Colonic mucosa (tissue), 4 donors: ENCODE results near the gene IL17REL. TPM values are rescaled to one million over a fixed set of nuclear protein-coding genes. Genes with fewer than 3 reads are reported as not detected.

Source experiments
- DNase-seq: peaks from one replicate; pipeline ENCODE4 v3.0.0-alpha.2; 2020
- H3K27ac ChIP-seq: fragments of 200-600 bp; one replicate; pipeline ENCODE4 v1.8.0; 2021
- H3K27me3 ChIP-seq: fragments of 200-600 bp; one replicate; pipeline ENCODE4 v1.8.0; 2021
- H3K36me3 ChIP-seq: fragments of 200-600 bp; one replicate; pipeline ENCODE4 v1.8.0; 2021
- H3K4me1 ChIP-seq: fragments of 200-600 bp; one replicate; pipeline ENCODE4 v1.8.0; 2021; ENCODE audit warnings: mild to moderate bottlenecking
- H3K4me3 ChIP-seq: fragments of 200-600 bp; one replicate; pipeline ENCODE4 v1.8.0; 2021
- H3K9ac ChIP-seq, 2 donors: one replicate each; pipeline ENCODE4 v1.7.0; 2013; ENCODE audit warnings: control low read depth in 2 of 2, low read depth in 2 of 2, low read length in 2 of 2
- H3K9me3 ChIP-seq: fragments of 200-600 bp; one replicate; pipeline ENCODE4 v1.8.0; 2021
- CTCF ChIP-seq: fragments of 200-600 bp; IDR thresholded peaks from one replicate; pipeline ENCODE4 v1.8.0; 2022; ENCODE audit warnings: antibody characterized with exemption, mild to moderate bottlenecking
- intact Hi-C: fragments of 100-400 bp; cut with DNase I; formaldehyde crosslinking; loops from one replicate; pipeline ENCODE4 v1.14.1; 2022
- total RNA-seq, 2 donors: library from RNA; stranded (reverse); fragmentation: NEBNext Ultra II Directional in 1 of 2; extraction: Animal tissue kit (Norgen Biotek cat#: 25700) in 1 of 2; gene quantifications; one replicate each; pipeline ENCODE4 v1.2.1, GENCODE V29; 2021
- donor health status: healthy.
- donor health status: DM: no; HTN: no; CAD: no.
- donor health status: DM: no; HTN: no; CAD: no.

The IL17REL gene
- total RNA-seq, 2 donors from 2014 or later, result 0.11 to 0.22 TPM

- Histone ChIP-seq H3K9me3 (no peaks in the 10 kb centered on the region), H3K27ac (no peak overlapping the region), H3K9ac (no peak overlapping the region), H3K27me3 (peaks cover 20% of the 10 kb centered on the region), H3K36me3 (no peaks in the 10 kb centered on the region), H3K4me3 (no peak overlapping the region), H3K4me1 (no peaks in the 10 kb centered on the region)
- TF ChIP-seq CTCF, result no peak
- DNase-seq, result no peak
- intact Hi-C loops, result no loop called here
Observed at GRCh38 chr22:50058906-50059880, 46.6 kb upstream of the IL17REL start.

GRCh38 chr22:50058061-50058905 is 45.7 kb upstream of the IL17REL start, which contains the start of gene TTLL8:
TSS of gene TTLL8 (minus strand) at chr22:50058298.
- no peak for TF ChIP-seq CTCF
- Histone ChIP-seq H3K27me3 (peaks cover 20% of the 10 kb centered on the region), H3K9ac (no peak within 1 kb of the TSS), H3K4me1 (no peaks in the 10 kb centered on the region), H3K27ac (no peak within 1 kb of the TSS), H3K4me3 (no peak within 1 kb of the TSS), H3K36me3 (no peaks in the 10 kb centered on the region), H3K9me3 (no peaks in the 10 kb centered on the region)
- intact Hi-C loops, result no loop called here
- DNase-seq, result no peak

- TF ChIP-seq CTCF, result no peak
- H3K27me3 ChIP-seq, result peaks cover 20% of the 10 kb centered on the region
- intact Hi-C loops, result no loop called here
- no peaks in the 10 kb centered on the region for H3K4me1 ChIP-seq
- H3K27ac ChIP-seq, result no peak overlapping the region
- no peak overlapping the region for H3K4me3 ChIP-seq
- H3K9ac ChIP-seq, result no peak overlapping the region
- no peak for DNase-seq
- H3K9me3 ChIP-seq, result no peaks in the 10 kb centered on the region
- H3K36me3 ChIP-seq, result no peaks in the 10 kb centered on the region
Observed at GRCh38 chr22:50057278-50058060, 44.9 kb upstream of the IL17REL start.

- Histone ChIP-seq H3K9me3 (no peaks in the 10 kb centered on the region), H3K4me1 (no peaks in the 10 kb centered on the region), H3K4me3 (no peak overlapping the region), H3K27me3 (peaks cover 20% of the 10 kb centered on the region), H3K27ac (no peak overlapping the region), H3K9ac (no peak overlapping the region), H3K36me3 (no peaks in the 10 kb centered on the region)
- intact Hi-C loops, result no loop called here
- TF ChIP-seq CTCF, result no peak
- DNase-seq, result no peak
Observed at GRCh38 chr22:50056214-50056972, 43.8 kb upstream of the IL17REL start.
